ENCODE measurements around the gene CLASP2. TPM values are rescaled to one million over a fixed set of nuclear protein-coding genes. Genes with fewer than 3 reads are reported as not detected.

CLASP2 gene
- polyA plus RNA-seq, 3 donors, result 46.4 to 66.5 (median 59.4) TPM

DNA sequence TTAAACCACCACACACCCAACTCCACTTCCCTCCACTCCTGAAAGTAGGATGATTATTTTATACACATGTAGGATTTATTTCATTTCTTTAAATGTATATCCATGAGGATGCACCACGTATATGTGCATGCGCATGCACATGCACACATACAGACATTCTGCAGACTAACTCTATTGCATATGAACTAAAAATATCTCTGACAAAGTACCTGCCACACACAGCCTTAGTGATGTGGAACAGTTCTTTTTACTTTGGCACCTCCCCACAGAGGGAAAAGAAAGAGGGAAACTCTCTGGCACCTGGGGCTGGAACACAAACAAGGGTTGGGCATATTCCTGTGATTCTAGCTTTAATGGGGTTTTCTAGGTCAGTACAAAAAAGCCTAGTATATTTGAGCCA is 138.2 kb downstream of the CLASP2 start:
- DNase-seq (ENCODE audit: extremely low read depth in 1 of 11, low read depth in 9 of 11, low spot score in 4 of 11), result no peak

DNA sequence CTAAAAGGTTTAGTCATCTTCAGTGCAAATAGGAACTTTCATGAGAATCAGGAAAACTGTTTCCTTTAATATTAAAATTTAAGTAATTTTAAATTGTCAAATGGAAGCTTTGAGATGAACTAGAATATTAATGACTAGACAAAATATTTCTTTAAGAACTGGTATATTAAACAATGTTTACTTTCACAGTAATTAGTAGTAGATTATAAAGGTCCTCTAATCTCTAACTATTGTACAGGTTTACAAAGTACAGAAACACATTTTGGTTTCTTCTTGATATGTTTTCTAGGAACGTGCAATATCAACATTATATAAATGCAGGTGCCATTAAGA is 138.9 kb downstream of the CLASP2 start:
- no peak for DNase-seq (ENCODE audit: extremely low read depth in 1 of 11, low read depth in 9 of 11, low spot score in 4 of 11)

- no peak for DNase-seq (ENCODE audit: extremely low read depth in 1 of 11, low read depth in 9 of 11, low spot score in 4 of 11)
These were observed 139.5 kb downstream of the CLASP2 start for GRCh38 chr3:33578325-33579177.

- no peak for DNase-seq (ENCODE audit: extremely low read depth in 1 of 11, low read depth in 9 of 11, low spot score in 4 of 11)
These were observed 140.5 kb downstream of the CLASP2 start for GRCh38 chr3:33577588-33577987.

DNA sequence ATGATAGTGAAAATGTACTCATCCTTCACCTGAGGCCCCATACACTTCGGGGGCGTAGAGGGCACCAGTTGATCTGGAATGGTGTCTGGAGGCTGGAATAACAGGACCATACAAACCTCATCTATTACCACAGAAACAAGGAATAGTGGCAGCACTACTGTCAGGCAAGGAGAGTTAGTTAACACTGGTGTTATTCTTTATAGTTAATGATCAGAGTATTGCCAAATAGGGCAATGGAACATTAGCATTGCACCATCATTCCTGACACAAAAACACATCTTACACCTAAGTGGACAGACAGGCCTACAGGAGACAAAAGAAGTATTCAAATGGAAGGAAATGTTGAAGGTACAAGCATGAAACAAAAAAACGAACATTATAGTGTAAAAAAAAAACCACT is 140.9 kb downstream of the CLASP2 start:
- DNase-seq (ENCODE audit: extremely low read depth in 1 of 11, low read depth in 9 of 11, low spot score in 4 of 11), result no peak

DNA sequence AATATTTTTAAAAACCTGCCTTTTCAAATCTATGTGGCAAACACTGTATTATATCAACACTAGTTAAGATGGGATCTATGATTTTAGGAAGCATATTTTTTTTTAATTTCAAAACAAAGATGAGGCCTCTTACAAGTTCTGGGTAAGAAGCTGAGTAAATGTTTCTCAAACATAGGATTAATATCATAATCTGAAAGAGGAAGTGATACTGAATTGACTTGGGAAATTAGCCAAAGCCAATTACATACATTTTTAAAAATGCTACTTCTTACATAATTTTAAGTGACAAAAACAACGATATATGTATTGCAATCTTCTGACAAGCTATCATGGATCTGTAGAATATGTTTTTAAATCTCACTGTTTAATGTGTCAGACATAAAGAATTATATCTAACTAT is 142.7 kb downstream of the CLASP2 start:
- no peak for DNase-seq (ENCODE audit: extremely low read depth in 1 of 11, low read depth in 9 of 11, low spot score in 4 of 11)

- no peak for DNase-seq (ENCODE audit: extremely low read depth in 1 of 11, low read depth in 9 of 11, low spot score in 4 of 11)
These were observed 160.2 kb downstream of the CLASP2 start for GRCh38 chr3:33557829-33558228.

GRCh38 chr3:33557279-33557678 is 160.8 kb downstream of the CLASP2 start:
- DNase-seq (ENCODE audit: extremely low read depth in 1 of 11, low read depth in 9 of 11, low spot score in 4 of 11), result no peak

DNA sequence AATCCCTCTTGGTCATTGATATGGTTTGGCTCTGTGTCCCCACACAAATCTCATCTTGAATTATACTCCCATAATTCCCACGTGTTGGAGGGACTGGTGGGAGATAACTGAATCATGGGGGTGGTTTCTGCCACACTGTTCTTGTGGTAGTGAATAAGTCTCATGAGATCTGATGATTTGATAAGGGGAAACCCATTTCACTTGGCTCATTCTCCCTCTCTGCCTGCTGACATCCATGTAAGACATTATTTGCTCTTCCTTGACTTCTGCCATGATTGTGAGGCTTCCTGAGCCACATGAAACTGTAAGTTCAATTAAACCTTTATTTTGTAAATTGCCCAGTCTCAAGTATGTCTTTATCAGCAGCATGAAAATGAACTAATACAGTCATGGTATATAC is 171.0 kb downstream of the CLASP2 start:
- no peak for DNase-seq (ENCODE audit: extremely low read depth in 1 of 11, low read depth in 9 of 11, low spot score in 4 of 11)

GRCh38 chr3:33544126-33544525 is 173.9 kb downstream of the CLASP2 start:
- DNase-seq (ENCODE audit: extremely low read depth in 1 of 11, low read depth in 9 of 11, low spot score in 4 of 11), result no peak

- DNase-seq (ENCODE audit: extremely low read depth in 1 of 11, low read depth in 9 of 11, low spot score in 4 of 11), result no peak
These were observed 174.5 kb downstream of the CLASP2 start for GRCh38 chr3:33543601-33544000.

- DNase-seq (ENCODE audit: extremely low read depth in 1 of 11, low read depth in 9 of 11, low spot score in 4 of 11), result no peak
These were observed 176.1 kb downstream of the CLASP2 start for GRCh38 chr3:33541918-33542317.

- DNase-seq (ENCODE audit: extremely low read depth in 1 of 11, low read depth in 9 of 11, low spot score in 4 of 11), result no peak
These were observed 179.2 kb downstream of the CLASP2 start for GRCh38 chr3:33538678-33539339.

GRCh38 chr3:33537133-33537532 is 180.9 kb downstream of the CLASP2 start:
- no peak for DNase-seq (ENCODE audit: extremely low read depth in 1 of 11, low read depth in 9 of 11, low spot score in 4 of 11)

DNA sequence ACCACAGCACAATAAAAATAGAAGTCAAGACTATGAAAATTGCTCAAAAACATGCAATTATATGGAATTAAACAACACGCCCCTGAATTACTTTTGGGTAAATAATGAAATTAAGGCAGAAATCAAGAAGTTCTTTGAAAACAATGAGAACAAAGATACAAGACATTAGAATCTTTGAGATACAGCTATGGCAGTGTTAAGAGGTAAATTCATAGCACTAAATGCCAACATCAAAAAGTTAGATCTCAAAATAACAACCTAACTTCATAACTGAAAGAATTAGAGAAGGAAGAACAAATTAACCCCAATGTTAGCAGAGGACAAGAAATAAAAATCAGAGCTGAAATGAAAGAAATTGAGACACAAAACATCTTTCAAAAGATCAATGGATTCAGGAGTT is 191.3 kb downstream of the CLASP2 start:
- no peak for DNase-seq (ENCODE audit: extremely low read depth in 1 of 11, low read depth in 9 of 11, low spot score in 4 of 11)

GRCh38 chr3:33525232-33525631 is 192.8 kb downstream of the CLASP2 start:
- DNase-seq (ENCODE audit: extremely low read depth in 1 of 11, low read depth in 9 of 11, low spot score in 4 of 11), result no peak

DNA sequence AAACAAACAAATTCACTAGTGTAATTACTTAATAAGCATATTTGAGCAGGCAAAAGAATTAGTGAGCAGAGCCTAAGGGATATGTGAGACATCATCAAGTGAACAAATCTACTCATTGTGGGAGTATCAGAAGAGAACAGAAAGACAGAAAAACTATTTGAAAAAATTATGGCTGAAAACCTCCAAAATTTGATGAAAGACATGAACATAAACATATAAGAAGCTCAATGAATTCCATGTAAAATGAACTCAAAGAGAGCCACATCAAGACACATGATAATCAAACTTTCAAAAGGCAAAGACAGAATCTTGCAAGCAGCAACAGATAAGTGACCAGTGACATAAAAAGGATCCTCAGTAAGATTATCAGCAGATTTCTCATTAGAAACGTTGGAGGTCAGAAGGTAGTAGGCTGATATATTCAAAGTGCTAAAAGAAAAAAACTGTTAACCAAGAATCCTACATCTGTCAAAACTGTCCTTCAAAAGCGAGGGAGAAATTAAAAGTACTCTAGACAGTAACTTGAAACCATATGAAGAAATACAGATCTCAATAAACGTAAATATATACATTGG is 194.9 kb downstream of the CLASP2 start:
- no peak for DNase-seq (ENCODE audit: extremely low read depth in 1 of 11, low read depth in 9 of 11, low spot score in 4 of 11)

- DNase-seq (ENCODE audit: extremely low read depth in 1 of 11, low read depth in 9 of 11, low spot score in 4 of 11), result no peak
These were observed 196.3 kb downstream of the CLASP2 start for GRCh38 chr3:33521736-33522135.

DNA sequence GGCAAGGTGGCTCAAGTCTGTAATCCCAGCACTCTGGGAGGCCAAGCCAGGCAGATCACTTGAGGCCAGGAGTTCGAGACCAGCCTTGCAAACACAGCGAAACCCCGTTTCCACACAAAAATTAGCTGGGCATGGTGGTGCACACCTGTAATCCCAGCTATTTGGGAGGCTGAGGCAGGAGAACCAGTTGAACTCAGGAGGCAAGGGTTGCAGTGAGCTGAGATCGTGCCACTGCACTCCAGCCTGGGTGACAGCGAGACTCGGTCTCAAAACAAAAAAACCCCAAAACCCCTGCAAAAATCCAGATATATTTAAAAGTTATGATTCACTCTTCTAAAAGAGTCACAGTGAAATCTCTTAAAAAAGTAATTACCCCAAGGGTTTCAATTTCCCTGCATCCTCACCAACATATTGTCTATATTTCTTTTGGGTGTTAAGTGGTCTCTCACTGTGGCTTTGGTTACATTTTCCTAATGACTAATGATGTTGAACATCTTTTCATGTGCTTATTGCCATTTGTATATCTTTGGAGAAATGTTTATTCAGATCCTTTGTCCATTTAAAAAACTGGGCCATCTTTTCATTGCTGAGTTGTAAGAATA is 204.7 kb downstream of the CLASP2 start:
- no peak for DNase-seq (ENCODE audit: extremely low read depth in 1 of 11, low read depth in 9 of 11, low spot score in 4 of 11)

- no peak for DNase-seq (ENCODE audit: extremely low read depth in 1 of 11, low read depth in 9 of 11, low spot score in 4 of 11)
These were observed 213.0 kb downstream of the CLASP2 start for GRCh38 chr3:33505027-33505426.

Measured in renal cortex interstitium (tissue), 11 donors.